CD4-positive, alpha-beta T cell (primary cell): Measurements from ENCODE around the gene PTPA. TPM values are rescaled to one million over a fixed set of nuclear protein-coding genes. Genes with fewer than 3 reads are reported as not detected.

Experiments
- ATAC-seq: fragments of 200-7000 bp; cut with Tn5 transposase; one replicate; pipeline ENCODE4 v1.10.0; 2022; ENCODE audit warnings: mild to moderate bottlenecking; ENCODE audit not compliant: poor library complexity
- CTCF ChIA-PET: fragments of 350-600 bp; sonication (Branson Sonifier 250); formaldehyde crosslinking; loops from one replicate; lab custom pipeline; 2021; ENCODE audit warnings: antibody characterized with exemption, inconsistent platforms; lab: Charles Lee
- POLR2A ChIA-PET: fragments of 350-600 bp; sonication (Branson Sonifier 250); formaldehyde crosslinking; loops from one replicate; lab custom pipeline; 2021; ENCODE audit warnings: antibody characterized with exemption, inconsistent platforms; lab: Charles Lee
- DNase-seq, 14 experiments: peaks; one replicate each; pipeline ENCODE4 v3.0.0-alpha.2; 2013 to 2020; ENCODE audit warnings: mixed read lengths in 2 of 14
- H3K27ac ChIP-seq, 2 donors: one replicate each; pipeline versions ENCODE4 v1.5.1 to v1.7.0; 2013; ENCODE audit warnings: low read length in 2 of 2, low read depth in 1 of 2, mild to moderate bottlenecking in 1 of 2
- H3K27me3 ChIP-seq, 2 experiments: 1 replicate in 1 of 2; 2 replicates in 1 of 2; pipeline versions ENCODE4 v1.6.1 to v1.7.0; 2013; ENCODE audit warnings: low read length in 2 of 2, control low read depth in 1 of 2, mild to moderate bottlenecking in 1 of 2, moderate library complexity in 1 of 2; ENCODE audit not compliant: insufficient read depth in 2 of 2, control insufficient read depth in 1 of 2
- H3K36me3 ChIP-seq: one replicate; pipeline ENCODE4 v1.6.1; 2013; ENCODE audit warnings: low read length, control low read depth; ENCODE audit not compliant: insufficient read depth
- H3K4me1 ChIP-seq: one replicate; pipeline ENCODE4 v1.6.1; 2013; ENCODE audit warnings: low read length, control low read depth; ENCODE audit not compliant: insufficient read depth
- H3K4me3 ChIP-seq: one replicate; pipeline ENCODE4 v1.5.1; 2013; ENCODE audit warnings: mild to moderate bottlenecking, low read length, moderate library complexity
- H3K9me3 ChIP-seq, 2 experiments: 1 replicate in 1 of 2; 2 replicates in 1 of 2; pipeline versions ENCODE4 v1.6.1 to v1.7.0; 2013; ENCODE audit warnings: low read length in 2 of 2, mild to moderate bottlenecking in 2 of 2, control low read depth in 1 of 2, moderate library complexity in 1 of 2; ENCODE audit not compliant: control insufficient read depth in 1 of 2, insufficient read depth in 1 of 2
- H3K27ac Mint-ChIP-seq: one replicate; pipeline ENCODE4 v1.8.0; 2020; ENCODE audit warnings: mixed read lengths
- H3K27me3 Mint-ChIP-seq: one replicate; pipeline ENCODE4 v1.8.0; 2021; ENCODE audit warnings: mixed read lengths
- H3K36me3 Mint-ChIP-seq: one replicate; pipeline ENCODE4 v1.8.0; 2021; ENCODE audit warnings: low read depth, mixed read lengths
- H3K4me1 Mint-ChIP-seq: one replicate; pipeline ENCODE4 v1.8.0; 2021; ENCODE audit warnings: low read depth, mixed read lengths
- H3K4me3 Mint-ChIP-seq: one replicate; pipeline ENCODE4 v1.8.0; 2020; ENCODE audit warnings: mild to moderate bottlenecking, mixed read lengths
- H3K9me3 Mint-ChIP-seq: one replicate; pipeline ENCODE4 v1.8.0; 2020; ENCODE audit warnings: mixed read lengths
- CTCF ChIP-seq: fragments of 200-600 bp; IDR thresholded peaks from one replicate; pipeline ENCODE4 v1.8.0; 2022; ENCODE audit warnings: antibody characterized with exemption, mild to moderate bottlenecking
- intact Hi-C, 2 experiments: fragments of 100-400 bp; cut with DNase I in 1 of 2; cut with micrococcal nuclease in 1 of 2; formaldehyde crosslinking; loops; one replicate each; pipeline versions ENCODE4 v1.15.1 to v1.9.0; 2023 to 2025; cut with DNase I, micrococcal nuclease
- total RNA-seq, 174 experiments: library from RNA in 2 of 174; stranded (reverse) in 2 of 174; gene quantifications; one replicate each; pipeline ENCODE4 v1.2.3 and lab custom pipeline; 2021 to 2026

PTPA gene
- total RNA-seq, 2 experiments from 2014 or later: 21.6 to 23.3 TPM

DNA sequence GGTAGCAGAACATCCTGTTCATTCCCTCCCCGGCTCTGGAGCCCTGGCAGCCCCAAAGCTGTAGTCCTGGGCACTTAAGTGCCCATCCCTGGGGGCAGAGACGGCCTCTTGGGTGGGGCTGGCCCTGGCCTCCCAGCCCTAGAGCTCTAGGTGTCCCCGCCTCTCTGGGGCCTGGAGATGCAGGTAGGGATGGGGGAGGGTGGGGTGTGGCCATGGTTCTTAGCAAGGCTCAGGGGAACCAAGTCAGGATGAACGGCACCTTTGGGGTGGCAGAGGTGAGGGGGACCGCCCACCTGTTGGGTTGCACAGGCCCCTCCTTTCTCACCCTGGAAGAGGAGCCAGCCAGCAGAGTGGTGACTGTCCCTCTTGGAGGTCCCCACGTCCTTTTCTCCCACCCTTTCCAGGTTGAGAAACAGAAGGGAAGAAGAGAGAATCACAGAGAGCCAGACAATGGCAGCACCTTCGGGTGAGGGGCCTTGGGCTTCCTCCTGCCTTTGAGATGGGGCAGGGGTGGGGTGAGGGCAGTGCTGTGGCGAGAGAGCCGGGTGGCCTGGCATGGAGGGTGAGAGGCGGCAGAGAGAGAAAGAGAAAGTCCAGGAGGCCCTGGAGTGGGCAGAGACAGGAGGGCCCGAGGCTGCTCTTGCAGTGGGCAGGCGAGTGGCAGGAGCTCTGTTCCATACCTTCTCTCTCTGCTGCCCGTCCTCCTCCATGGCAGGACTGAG is 3.0 kb upstream of the PTPA start:
- ChIA-PET POLR2A (no interaction called here), CTCF (no interaction called here)
- DNase-seq: no peak
- Mint-ChIP-seq H3K4me1 (peaks cover 24% of the 10 kb centered on the region), H3K36me3 (peaks cover 15% of the 10 kb centered on the region), H3K9me3 (no peaks in the 10 kb centered on the region), H3K27ac (no peak overlapping the region), H3K4me3 (peak overlapping the region; percentile 89), H3K27me3 (no peaks in the 10 kb centered on the region)
- Histone ChIP-seq H3K9me3 (no peaks in the 10 kb centered on the region), H3K4me1 (peaks cover 30% of the 10 kb centered on the region), H3K27ac (no peak overlapping the region), H3K27me3 (no peaks in the 10 kb centered on the region), H3K36me3 (peaks cover 2% of the 10 kb centered on the region), H3K4me3 (no peak overlapping the region)
- intact Hi-C loops: loop anchor here in 1 of 2 experiments (2.0 kb wide), 1 partner anchor 25 kb away; no protein-coding TSS in a partner anchor
- no peak for TF ChIP-seq CTCF
- ATAC-seq: no peak

DNA sequence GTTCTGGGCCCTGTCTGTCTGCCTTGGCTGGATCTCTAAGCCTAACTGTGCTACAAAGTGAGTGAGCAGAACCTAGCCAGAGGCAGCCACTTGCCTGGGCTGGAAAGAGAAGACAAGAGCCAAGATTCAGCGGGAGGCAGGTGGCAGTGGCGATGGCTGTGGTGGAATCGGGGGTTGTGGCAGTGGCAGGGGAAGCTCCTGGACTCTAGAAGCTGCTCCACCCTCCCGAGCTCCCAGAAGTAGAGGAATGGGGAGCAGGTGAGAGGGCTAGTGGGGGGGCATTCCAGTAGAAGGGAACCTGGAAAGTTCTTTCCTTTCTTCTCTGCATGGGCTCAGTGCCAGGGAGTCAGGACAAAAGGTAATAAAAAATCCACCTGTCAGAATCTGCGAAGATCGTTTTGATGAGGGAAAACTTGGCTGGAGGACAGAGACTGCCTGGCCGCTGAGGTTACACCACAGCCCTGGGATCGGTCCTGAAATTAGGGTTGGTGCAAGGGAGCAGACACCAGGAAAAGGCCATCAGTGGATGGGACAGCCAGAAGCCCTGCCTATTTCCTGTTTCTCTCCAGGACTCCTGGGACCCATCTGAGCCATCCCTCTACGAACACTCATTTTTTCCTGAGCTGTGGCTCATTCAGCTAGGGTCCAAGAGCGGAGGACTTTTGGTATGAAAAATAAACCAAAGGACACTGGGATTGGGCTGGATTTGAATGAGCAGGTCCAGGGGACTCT is 2.2 kb upstream of the PTPA start:
- H3K27ac Mint-ChIP-seq: peak overlapping the region; percentile 5
- H3K4me3 ChIP-seq: no peak overlapping the region
- CTCF ChIA-PET: interaction anchor here (1.0 kb wide), 1 partner anchor 34 kb away, joined by 3 read pairs; no protein-coding TSS in a partner anchor

More for the DNA sequence above, 2.2 kb upstream of the PTPA start:
- H3K27ac ChIP-seq: no peak overlapping the region
- POLR2A ChIA-PET: interaction anchor here (0.9 to 3.0 kb wide), 3 partner anchors 11 to 28 kb away, joined by 3 to 15 read pairs (median 4); partner anchors contain the start of gene DOLPP1
- no peaks in the 10 kb centered on the region for H3K9me3 ChIP-seq
- TF ChIP-seq CTCF: no peak
- H3K9me3 Mint-ChIP-seq: no peaks in the 10 kb centered on the region
- peaks cover 24% of the 10 kb centered on the region for H3K4me1 Mint-ChIP-seq
- H3K36me3 ChIP-seq: peaks cover 2% of the 10 kb centered on the region
- intact Hi-C loops: loop anchor here in 1 of 2 experiments (2.0 kb wide), 1 partner anchor 26 kb away; no protein-coding TSS in a partner anchor
- H3K36me3 Mint-ChIP-seq: peaks cover 15% of the 10 kb centered on the region
- ATAC-seq (no peak), DNase-seq (no peak)
- H3K27me3 Mint-ChIP-seq: no peaks in the 10 kb centered on the region
- peak overlapping the region; percentile 89 for H3K4me3 Mint-ChIP-seq
- no peaks in the 10 kb centered on the region for H3K27me3 ChIP-seq
- peaks cover 34% of the 10 kb centered on the region for H3K4me1 ChIP-seq
